HEK293 (cell line): ENCODE data around the gene CACNA2D3.
"Not testable (repeated sequence)": the region's sequence is repeated elsewhere in the genome, so short reads cannot be mapped to it uniquely, and the experiment has no call there.

Source experiments
- CTCF ChIA-PET: fragments of 350-600 bp; formaldehyde crosslinking; extraction: SDS; loops from one replicate; lab custom pipeline; 2021; ENCODE audit warnings: antibody characterized with exemption; lab: Yijun Ruan, JAX
- POLR2A ChIA-PET: fragments of 300-600 bp; formaldehyde crosslinking; extraction: SDS; loops from one replicate; lab custom pipeline; 2020; ENCODE audit warnings: antibody characterized with exemption, inconsistent platforms; lab: Yijun Ruan, JAX
- H3K27ac ChIP-seq: fragments of 200-500 bp; sonication (Bioruptor generic); 2 replicates; pipeline ENCODE4 v1.5.1; 2014; ENCODE audit warnings: low read depth, low read length, control low read depth, inconsistent platforms; ENCODE audit errors: extremely low read depth
- H3K36me3 ChIP-seq, 2 experiments: fragments of 200-500 bp in 1 of 2; sonication (Bioruptor generic) in 1 of 2; 1 replicate in 1 of 2; 2 replicates in 1 of 2; pipeline ENCODE4 v1.5.1; 2014 to 2017; ENCODE audit warnings: inconsistent platforms in 2 of 2, low read length in 2 of 2; ENCODE audit not compliant: control insufficient read depth in 2 of 2, insufficient read depth in 1 of 2
- H3K4me1 ChIP-seq: fragments of 200-500 bp; sonication (Bioruptor generic); 2 replicates; pipeline ENCODE4 v1.5.1; 2014; ENCODE audit warnings: mild to moderate bottlenecking, low read length, inconsistent platforms; ENCODE audit not compliant: control insufficient read depth, insufficient read depth
- H3K4me3 ChIP-seq: 2 replicates; pipeline ENCODE4 v1.5.1; 2011; ENCODE audit warnings: low read depth, mild to moderate bottlenecking, control low read depth, low read length, moderate library complexity
- H3K9me3 ChIP-seq: fragments of 200-500 bp; sonication (Bioruptor generic); 2 replicates; pipeline ENCODE4 v1.5.1; 2014; ENCODE audit warnings: low read depth, low read length, inconsistent platforms; ENCODE audit not compliant: control insufficient read depth, insufficient read depth
- HOXA7 ChIP-seq: sonication (generic); formaldehyde crosslinking; IDR thresholded peaks from 2 replicates; pipeline ENCODE4 v1.8.1; 2022; ENCODE audit warnings: missing genetic modification reagents, borderline replicate concordance
- RBAK ChIP-seq: fragments of 450-650 bp; formaldehyde crosslinking; IDR thresholded peaks from 2 replicates; pipeline ENCODE4 v1.5.1; 2016; ENCODE audit warnings: missing biosample characterization, missing genetic modification characterization
- REPIN1 ChIP-seq: fragments of 450-650 bp; formaldehyde crosslinking; IDR thresholded peaks from 2 replicates; pipeline ENCODE4 v1.5.1; 2017; ENCODE audit warnings: missing biosample characterization, missing genetic modification characterization, low read depth
- SCRT2 ChIP-seq: fragments of 450-650 bp; formaldehyde crosslinking; IDR thresholded peaks from 2 replicates; pipeline ENCODE4 v1.5.1; 2016; ENCODE audit warnings: missing biosample characterization, missing genetic modification characterization
- ZNF112 ChIP-seq: fragments of 450-650 bp; formaldehyde crosslinking; IDR thresholded peaks from 2 replicates; pipeline ENCODE4 v1.5.0; 2017; ENCODE audit warnings: missing biosample characterization, missing genetic modification characterization
- ZNF221 ChIP-seq: fragments of 450-650 bp; formaldehyde crosslinking; IDR thresholded peaks from 2 replicates; pipeline ENCODE4 v1.5.1; 2017; ENCODE audit warnings: missing biosample characterization, missing genetic modification characterization, borderline replicate concordance
- ZNF311 ChIP-seq: fragments of 450-650 bp; formaldehyde crosslinking; IDR thresholded peaks from 2 replicates; pipeline ENCODE4 v1.5.1; 2017; ENCODE audit warnings: missing biosample characterization, missing genetic modification characterization, borderline replicate concordance
- ZNF404 ChIP-seq: fragments of 450-650 bp; formaldehyde crosslinking; IDR thresholded peaks from 2 replicates; pipeline ENCODE4 v1.5.1; 2017; ENCODE audit warnings: missing biosample characterization, missing genetic modification characterization
- ZNF510 ChIP-seq: fragments of 450-650 bp; formaldehyde crosslinking; IDR thresholded peaks from 2 replicates; pipeline ENCODE4 v1.5.1; 2018; ENCODE audit warnings: mild to moderate bottlenecking, missing genetic modification characterization, missing biosample characterization; ENCODE audit not compliant: insufficient replicate concordance
- ZNF548 ChIP-seq: fragments of 450-650 bp; formaldehyde crosslinking; IDR thresholded peaks from 2 replicates; pipeline ENCODE4 v1.5.1; 2016; ENCODE audit warnings: missing biosample characterization, missing genetic modification characterization
- ZNF624 ChIP-seq: fragments of 450-650 bp; formaldehyde crosslinking; IDR thresholded peaks from 2 replicates; pipeline ENCODE4 v1.5.1; 2017; ENCODE audit warnings: missing biosample characterization, missing genetic modification characterization
- ZSCAN16 ChIP-seq: fragments of 450-650 bp; formaldehyde crosslinking; IDR thresholded peaks from 2 replicates; pipeline ENCODE4 v1.5.1; 2016; ENCODE audit warnings: missing biosample characterization, missing genetic modification characterization
- TF ChIP-seq, protein P1 (sequence below): fragments of 450-650 bp; formaldehyde crosslinking; IDR thresholded peaks from 2 replicates; pipeline ENCODE4 v1.5.1; 2016; ENCODE audit warnings: missing biosample characterization, missing genetic modification characterization
- TF ChIP-seq, protein P2 (sequence below): fragments of 450-650 bp; formaldehyde crosslinking; IDR thresholded peaks from 2 replicates; pipeline ENCODE4 v1.5.1; 2016; ENCODE audit warnings: missing biosample characterization, missing genetic modification characterization

The CACNA2D3 gene

DNA sequence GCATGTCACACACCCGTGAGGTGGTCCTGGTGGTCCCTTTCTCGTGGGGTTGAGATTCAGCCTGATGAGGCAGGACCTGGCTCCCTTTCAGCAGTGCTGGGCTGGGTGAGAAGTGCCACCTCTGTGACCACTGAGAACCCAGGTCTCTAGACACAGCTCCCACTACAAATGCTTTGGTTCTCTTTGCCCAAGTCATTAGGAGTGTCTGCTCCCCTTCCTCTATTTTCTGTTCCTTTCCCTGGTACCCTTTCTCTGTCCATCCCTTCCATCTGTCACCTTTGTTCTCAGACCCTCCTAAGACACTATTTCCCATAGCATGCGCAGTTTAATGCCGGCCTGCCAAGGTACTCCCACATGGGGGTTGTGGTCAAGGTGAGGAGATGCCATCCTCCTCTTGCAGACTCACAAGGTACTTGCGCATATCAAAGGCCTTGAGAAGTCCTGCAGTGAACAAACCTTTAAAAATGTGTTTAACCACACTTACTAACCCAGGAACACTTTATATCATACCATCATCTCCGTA is 507.8 kb downstream of the CACNA2D3 start:
- TF ChIP-seq HOXA7 (CRISPR knock-in tag), result no peak
- TF ChIP-seq ZNF221 (tag by site-specific recombination), result no peak
- TF ChIP-seq REPIN1 (tag by site-specific recombination), result no peak
- no peak for TF ChIP-seq ZNF548 (tag by site-specific recombination)
- H3K4me1 ChIP-seq, result no peaks in the 10 kb centered on the region
- no peak overlapping the region for H3K4me3 ChIP-seq
- H3K27ac ChIP-seq, result no peak overlapping the region
- ChIA-PET CTCF (interaction anchor here (0.6 kb wide), 1 partner anchor 127 kb away, joined by 3 read pairs; no protein-coding TSS in a partner anchor), POLR2A (no interaction called here)
- no peaks in the 10 kb centered on the region for H3K36me3 ChIP-seq
- H3K9me3 ChIP-seq, result no peaks in the 10 kb centered on the region

DNA sequence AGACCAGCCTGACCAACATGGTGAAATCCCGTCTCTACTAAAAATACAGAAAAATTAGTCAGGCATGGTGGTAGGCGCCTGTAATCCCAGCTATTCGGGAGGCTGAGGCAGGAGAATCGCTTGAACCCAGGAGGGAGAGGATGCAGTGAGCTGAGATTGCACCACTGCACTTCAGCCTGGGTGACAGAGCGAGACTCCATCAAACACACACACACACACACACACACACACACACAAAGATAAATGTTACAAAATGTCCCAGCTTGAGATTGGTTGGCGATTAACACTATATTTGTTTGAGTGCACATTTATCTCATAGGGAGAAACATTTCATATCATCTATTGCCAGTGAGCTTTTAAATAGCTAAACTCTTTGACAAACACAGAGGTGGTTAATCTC is 508.6 kb downstream of the CACNA2D3 start:
- H3K9me3 ChIP-seq, H3K27ac ChIP-seq, H3K4me1 ChIP-seq, H3K4me3 ChIP-seq, H3K36me3 ChIP-seq, CTCF ChIA-PET, POLR2A ChIA-PET: not testable (repeated sequence)

DNA sequence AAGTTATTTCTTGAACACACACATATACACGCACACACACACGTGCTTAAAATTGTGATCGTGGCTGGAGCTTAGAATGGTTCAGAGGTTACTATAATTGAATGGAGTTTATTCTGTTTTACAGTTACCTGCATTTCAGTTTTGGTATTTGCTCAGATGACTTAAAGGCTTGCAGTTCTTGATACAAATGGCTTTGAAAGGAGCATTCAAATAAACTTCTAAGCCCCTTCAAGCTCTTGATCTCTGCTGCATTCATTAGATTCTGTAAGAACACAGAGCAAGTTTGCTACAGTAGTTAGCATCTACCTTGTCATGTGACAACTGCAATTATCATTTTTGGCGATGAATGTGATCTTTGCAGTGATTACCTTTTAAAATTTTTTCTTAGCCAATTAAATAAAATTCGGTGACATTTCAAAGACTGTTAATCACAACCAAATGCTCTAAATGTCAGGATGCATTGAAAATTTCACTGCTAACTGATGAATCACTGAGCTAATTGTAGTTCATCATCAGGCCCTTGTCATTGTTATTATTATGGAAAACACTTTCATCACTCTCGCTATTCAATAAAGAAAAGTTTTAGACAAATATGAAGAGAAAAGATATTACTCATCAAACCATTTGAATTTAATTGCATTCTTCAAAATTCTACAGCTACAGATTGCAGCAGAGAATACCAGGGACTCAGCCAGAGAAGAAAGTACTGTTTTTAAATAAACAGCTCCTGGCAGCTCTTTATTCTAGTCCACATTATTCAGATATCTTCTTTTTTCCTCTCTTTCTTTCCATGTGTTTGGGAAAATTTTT is 509.4 kb downstream of the CACNA2D3 start:
- POLR2A ChIA-PET, result interaction anchor here (0.7 kb wide), 1 partner anchor 81 kb away, joined by 3 read pairs; no protein-coding TSS in a partner anchor
- Histone ChIP-seq H3K4me3 (no peak overlapping the region), H3K36me3 (no peaks in the 10 kb centered on the region), H3K27ac (no peak overlapping the region), H3K4me1 (no peaks in the 10 kb centered on the region), H3K9me3 (no peaks in the 10 kb centered on the region)
- TF ChIP-seq SCRT2 (tag by site-specific recombination), result no peak
- no peak for TF ChIP-seq ZNF112 (tag by site-specific recombination)
- no peak for TF ChIP-seq ZNF311 (tag by site-specific recombination)
- TF ChIP-seq ZNF404 (tag by site-specific recombination), result no peak
- TF ChIP-seq ZNF548 (tag by site-specific recombination), result no peak
- TF ChIP-seq RBAK (tag by site-specific recombination), result no peak
- no peak for TF ChIP-seq ZNF510 (tag by site-specific recombination)
- TF ChIP-seq, protein P1, sequence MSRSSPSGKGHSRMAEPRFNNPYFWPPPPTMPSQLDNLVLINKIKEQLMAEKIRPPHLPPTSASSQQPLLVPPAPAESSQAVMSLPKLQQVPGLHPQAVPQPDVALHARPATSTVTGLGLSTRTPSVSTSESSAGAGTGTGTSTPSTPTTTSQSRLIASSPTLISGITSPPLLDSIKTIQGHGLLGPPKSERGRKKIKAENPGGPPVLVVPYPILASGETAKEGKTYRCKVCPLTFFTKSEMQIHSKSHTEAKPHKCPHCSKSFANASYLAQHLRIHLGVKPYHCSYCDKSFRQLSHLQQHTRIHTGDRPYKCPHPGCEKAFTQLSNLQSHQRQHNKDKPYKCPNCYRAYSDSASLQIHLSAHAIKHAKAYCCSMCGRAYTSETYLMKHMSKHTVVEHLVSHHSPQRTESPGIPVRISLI, result no peak
- TF ChIP-seq HOXA7 (CRISPR knock-in tag), result no peak
- no peak for TF ChIP-seq ZSCAN16 (tag by site-specific recombination)
- TF ChIP-seq ZNF624 (tag by site-specific recombination), result no peak
- TF ChIP-seq, protein P2, sequence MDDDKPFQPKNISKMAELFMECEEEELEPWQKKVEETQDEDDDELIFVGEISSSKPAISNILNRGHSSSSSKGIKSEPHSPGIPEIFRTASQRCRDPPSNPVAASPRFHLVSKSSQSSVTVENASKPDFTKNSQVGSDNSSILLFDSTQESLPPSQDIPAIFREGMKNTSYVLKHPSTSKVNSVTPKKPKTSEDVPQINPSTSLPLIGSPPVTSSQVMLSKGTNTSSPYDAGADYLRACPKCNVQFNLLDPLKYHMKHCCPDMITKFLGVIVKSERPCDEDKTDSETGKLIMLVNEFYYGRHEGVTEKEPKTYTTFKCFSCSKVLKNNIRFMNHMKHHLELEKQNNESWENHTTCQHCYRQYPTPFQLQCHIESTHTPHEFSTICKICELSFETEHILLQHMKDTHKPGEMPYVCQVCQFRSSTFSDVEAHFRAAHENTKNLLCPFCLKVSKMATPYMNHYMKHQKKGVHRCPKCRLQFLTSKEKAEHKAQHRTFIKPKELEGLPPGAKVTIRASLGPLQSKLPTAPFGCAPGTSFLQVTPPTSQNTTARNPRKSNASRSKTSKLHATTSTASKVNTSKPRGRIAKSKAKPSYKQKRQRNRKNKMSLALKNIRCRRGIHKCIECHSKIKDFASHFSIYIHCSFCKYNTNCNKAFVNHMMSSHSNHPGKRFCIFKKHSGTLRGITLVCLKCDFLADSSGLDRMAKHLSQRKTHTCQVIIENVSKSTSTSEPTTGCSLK, result no peak
- CTCF ChIA-PET, result no interaction called here
